ES-I3 (cell line): ENCODE data around the gene SGMS1.
"Not testable (repeated sequence)": the region's sequence is repeated elsewhere in the genome, so short reads cannot be mapped to it uniquely, and the experiment has no call there.

Experiments
- H3K36me3 ChIP-seq: 2 replicates; pipeline ENCODE4 v1.6.1; 2013; ENCODE audit warnings: mild to moderate bottlenecking, low read length, control low read depth, moderate library complexity; ENCODE audit not compliant: insufficient read depth
- H3K4me1 ChIP-seq: 2 replicates; pipeline ENCODE4 v1.6.1; 2013; ENCODE audit warnings: mild to moderate bottlenecking, control low read depth, low read length; ENCODE audit not compliant: insufficient read depth
- H3K9ac ChIP-seq: 2 replicates; pipeline ENCODE4 v1.6.1; 2013; ENCODE audit warnings: low read depth, mild to moderate bottlenecking, low read length, moderate library complexity
- H3K9me3 ChIP-seq: 2 replicates; pipeline ENCODE4 v1.6.1; 2013; ENCODE audit warnings: mild to moderate bottlenecking, low read length, moderate library complexity; ENCODE audit not compliant: control insufficient read depth, insufficient read depth

The SGMS1 gene

DNA sequence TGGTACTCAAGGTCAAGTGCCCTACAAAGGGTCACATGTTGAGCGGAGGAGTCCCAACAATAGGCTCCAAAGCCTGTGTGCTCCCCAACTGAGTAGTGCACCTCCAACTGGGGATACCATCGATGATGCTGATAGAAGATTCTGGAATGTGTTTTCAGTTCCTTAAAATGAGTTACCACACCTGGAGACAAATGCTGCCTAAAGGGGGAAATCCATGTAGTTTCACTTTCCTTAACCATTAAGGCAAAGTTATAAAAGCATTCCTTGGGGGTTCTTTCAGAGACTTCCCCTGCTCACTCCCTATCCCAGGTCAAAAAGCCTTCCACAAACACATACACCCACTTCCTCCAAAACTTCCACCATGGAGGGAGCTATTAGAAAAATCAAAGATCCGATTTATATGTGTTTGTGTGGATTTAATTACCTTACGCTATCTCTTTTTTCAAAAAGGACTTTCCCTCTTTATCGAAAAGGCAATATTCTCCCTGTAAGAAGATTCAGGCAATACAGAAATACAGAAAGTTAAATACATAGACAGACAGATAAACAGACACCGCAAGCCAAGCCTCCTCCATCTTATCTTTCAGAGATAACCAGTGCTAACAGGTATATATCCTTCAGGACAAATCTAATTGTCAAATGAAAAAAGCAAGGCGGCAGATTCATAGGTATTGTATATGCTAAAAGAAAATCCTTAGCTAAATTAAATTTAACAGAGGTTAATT lies 236.6 kb downstream of the SGMS1 start:
- H3K9ac ChIP-seq: no peak overlapping the region
- H3K9me3 ChIP-seq: no peaks in the 10 kb centered on the region
- H3K36me3 ChIP-seq: no peaks in the 10 kb centered on the region
- H3K4me1 ChIP-seq: peaks cover 16% of the 10 kb centered on the region

DNA sequence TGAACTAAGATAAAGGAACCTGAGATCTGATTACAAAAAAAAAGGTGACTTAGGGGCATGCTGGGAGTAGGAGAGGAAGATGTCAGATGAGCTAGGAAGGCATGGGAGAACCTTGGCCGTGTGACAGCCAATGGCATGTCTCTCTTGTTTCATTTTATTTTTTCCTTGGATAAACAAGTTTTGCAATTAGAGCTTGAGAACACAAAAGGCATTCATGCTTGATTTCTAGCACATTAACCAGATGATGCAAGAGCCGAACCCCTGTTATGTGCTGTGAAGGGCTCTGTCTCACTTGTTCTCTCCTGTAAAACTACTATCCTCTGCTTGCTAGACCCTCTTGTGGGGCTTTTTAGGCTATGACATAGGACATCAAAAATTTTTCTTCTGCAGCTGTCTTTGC lies 238.1 kb downstream of the SGMS1 start:
- no peaks in the 10 kb centered on the region for H3K9me3 ChIP-seq
- no peaks in the 10 kb centered on the region for H3K36me3 ChIP-seq
- H3K4me1 ChIP-seq: peaks cover 8% of the 10 kb centered on the region
- H3K9ac ChIP-seq: no peak overlapping the region

DNA sequence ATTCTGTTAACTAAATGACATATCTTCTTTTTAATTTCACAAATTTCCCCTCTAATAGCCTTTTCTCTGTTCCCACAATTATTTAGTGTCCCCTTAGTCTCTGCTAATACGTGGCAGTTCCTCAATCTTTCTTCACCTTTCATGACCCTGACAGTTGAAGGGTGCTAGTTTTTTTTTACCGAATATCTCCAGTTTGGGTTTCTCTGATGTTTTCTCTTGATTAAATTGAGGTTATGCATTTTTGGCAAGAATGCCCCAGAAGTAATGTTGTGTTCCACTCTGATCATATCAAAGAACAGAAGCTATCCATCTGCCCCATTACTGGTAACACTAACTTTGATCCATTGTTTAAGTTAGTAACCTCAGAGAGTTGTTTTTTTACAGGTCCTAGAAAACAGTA lies 238.9 kb downstream of the SGMS1 start:
- Histone ChIP-seq H3K9ac (no peak overlapping the region), H3K36me3 (no peaks in the 10 kb centered on the region), H3K4me1 (peaks cover 8% of the 10 kb centered on the region), H3K9me3 (no peaks in the 10 kb centered on the region)

DNA sequence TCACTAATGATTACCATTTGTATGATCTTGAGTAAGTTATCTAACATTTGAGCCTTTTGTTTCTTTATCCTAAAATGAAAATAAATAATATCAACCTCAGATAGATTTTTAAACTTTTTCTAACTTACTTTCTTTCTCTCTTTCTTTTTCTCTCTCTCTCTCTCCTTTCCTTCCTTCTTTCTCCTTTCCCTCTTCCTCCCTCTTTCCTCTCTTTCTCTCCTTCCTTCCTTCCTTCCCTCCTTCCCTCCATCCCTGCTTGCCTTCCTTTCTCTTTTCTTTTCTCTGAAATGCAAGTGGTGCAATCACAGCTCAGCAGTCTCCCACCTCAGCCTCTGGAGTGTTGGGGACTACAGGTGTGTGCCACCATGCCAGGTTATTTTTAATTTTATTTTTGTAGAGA lies 239.5 kb downstream of the SGMS1 start:
- no peaks in the 10 kb centered on the region for H3K36me3 ChIP-seq
- peaks cover 8% of the 10 kb centered on the region for H3K4me1 ChIP-seq
- H3K9me3 ChIP-seq: no peaks in the 10 kb centered on the region
- no peak overlapping the region for H3K9ac ChIP-seq

DNA sequence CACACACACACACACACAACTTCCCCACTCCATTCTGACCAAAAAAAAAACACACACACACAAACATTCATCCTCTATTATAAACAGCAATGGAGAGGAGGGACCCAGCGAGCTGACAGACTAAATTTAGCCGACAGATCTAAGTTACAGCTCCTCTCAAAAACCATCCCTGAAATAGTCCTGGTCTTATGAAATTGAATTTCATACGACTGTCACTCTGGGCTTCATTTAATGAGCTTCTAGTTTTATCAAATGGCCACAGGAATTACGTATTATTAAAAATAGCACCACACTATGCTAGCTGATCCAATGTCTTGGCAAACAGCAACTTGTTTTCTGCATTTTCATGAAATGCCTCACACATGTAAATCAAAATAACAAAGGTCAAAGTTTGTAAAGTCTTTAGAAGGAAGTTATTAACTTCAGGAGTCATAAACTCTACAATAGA lies 241.2 kb downstream of the SGMS1 start:
- Histone ChIP-seq H3K36me3 (no peaks in the 10 kb centered on the region), H3K9me3 (no peaks in the 10 kb centered on the region), H3K4me1 (peaks cover 8% of the 10 kb centered on the region), H3K9ac (no peak overlapping the region)

DNA sequence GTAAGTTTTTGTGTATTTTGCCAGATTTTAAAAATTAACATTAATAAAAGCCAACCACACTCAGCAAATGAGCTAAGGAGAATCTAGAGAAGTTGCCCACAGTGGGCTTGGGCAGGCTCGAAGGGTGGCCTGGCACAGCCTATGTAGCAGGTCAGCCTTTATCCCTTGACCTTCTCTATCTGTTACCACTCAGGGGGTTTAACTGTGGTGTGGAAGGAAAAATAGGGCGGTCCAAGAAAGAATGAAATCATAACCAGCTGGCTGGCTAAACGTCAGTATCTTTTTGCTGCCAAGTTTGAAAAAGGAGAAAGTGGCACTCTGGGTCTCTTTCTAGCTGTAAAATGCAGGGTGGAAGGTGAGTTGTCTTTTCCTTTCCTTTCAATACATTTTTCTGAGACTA lies 242.1 kb downstream of the SGMS1 start:
- peaks cover 8% of the 10 kb centered on the region for H3K4me1 ChIP-seq
- H3K36me3 ChIP-seq: no peaks in the 10 kb centered on the region
- H3K9me3 ChIP-seq: no peaks in the 10 kb centered on the region
- no peak overlapping the region for H3K9ac ChIP-seq

DNA sequence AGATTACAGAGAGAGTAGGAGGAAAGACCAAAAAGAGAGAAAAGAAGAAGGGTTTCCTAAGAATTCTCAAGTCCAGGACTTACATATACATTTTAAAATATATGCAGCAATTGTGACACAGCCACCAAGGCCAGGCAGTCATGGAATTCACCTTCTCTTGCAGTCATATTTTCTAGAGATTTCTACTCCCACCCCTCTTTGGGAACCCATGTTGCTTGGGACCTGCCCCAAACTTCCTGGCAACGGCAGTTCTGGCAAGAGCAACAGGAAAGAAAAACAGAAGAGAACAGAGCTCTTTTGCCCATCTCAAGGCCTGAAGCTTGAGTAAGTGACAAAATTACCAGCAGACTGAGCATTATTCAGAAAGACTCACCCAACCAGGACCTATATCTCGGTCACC lies 244.1 kb downstream of the SGMS1 start:
- Histone ChIP-seq H3K9me3 (no peaks in the 10 kb centered on the region), H3K4me1 (peaks cover 3% of the 10 kb centered on the region; the same call in 1 of the 2 replicates), H3K9ac (no peak overlapping the region), H3K36me3 (no peaks in the 10 kb centered on the region)

DNA sequence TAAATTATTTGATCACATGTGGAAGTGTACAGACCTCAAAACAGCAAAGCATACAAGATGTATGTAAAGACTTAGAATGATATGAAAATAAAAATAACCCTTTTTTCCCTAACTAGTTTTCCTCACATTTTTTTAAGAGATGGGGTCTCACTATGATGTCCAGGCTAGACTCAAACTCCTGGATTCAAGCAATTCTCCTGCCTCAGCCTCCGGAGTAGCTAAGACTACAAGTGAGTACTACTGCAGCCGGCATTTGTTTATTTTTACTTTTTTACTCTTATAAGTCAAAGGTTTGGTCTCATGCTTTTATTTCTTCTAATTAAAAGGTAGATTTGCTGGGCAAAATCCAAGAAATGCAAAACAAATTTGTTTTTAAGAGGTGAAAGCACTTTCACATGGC lies 248.0 kb downstream of the SGMS1 start:
- Histone ChIP-seq H3K4me1 (peaks cover 7% of the 10 kb centered on the region), H3K9ac (no peak overlapping the region), H3K9me3 (no peaks in the 10 kb centered on the region), H3K36me3 (no peaks in the 10 kb centered on the region)

DNA sequence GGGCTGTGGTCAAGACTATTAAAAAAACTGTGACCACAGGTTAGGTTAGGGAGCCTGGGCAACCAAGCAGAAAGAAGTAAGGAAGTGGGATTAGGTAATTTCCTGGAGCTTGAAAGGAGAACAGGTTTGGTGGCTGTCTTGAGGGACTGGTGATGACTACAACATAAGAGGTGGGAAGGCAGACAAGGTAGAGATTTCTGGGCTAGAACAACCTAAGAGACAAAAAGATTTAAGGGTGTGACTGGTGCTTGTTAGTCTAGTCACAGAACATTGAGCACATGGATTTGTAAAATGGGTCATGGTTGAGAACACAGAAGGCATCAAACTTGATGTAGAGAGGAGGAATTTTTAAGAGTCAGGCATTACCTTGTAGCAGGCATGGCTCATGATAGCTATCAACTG lies 248.7 kb downstream of the SGMS1 start:
- Histone ChIP-seq H3K36me3 (no peaks in the 10 kb centered on the region), H3K4me1 (peaks cover 7% of the 10 kb centered on the region), H3K9me3 (no peaks in the 10 kb centered on the region), H3K9ac (no peak overlapping the region)

DNA sequence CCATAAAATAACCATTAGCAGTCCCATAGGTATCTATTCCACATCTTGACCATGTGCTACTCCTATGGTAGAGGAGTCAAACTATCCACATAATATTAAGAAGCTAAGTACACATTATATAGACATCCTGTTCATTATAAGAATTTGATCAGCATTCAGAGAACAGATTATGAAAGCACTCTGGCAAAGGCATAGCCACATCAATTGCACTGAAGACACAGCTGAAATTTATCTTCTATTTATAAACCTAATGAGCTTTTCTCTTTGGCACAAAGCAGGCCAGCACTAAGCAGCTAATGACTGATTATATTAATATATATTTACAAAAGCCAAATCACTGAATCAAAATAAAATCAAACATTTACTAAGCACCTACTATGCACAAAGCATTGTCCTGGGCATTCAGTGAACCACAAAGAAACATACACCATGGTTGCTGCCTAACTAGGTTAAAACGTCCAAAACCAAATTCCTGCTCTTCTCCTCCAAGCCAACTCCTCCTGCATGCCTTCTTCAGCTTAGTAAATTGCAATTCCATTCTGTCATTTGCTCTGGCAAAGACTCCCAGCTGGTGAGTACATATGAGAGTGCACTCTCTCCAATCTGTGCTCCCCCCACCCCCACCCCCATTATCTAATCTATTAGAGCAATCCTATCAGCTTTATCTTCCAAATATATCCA lies 249.8 kb downstream of the SGMS1 start:
- no peaks in the 10 kb centered on the region for H3K9me3 ChIP-seq
- no peaks in the 10 kb centered on the region for H3K36me3 ChIP-seq
- no peak overlapping the region for H3K9ac ChIP-seq
- H3K4me1 ChIP-seq: peaks cover 7% of the 10 kb centered on the region

DNA sequence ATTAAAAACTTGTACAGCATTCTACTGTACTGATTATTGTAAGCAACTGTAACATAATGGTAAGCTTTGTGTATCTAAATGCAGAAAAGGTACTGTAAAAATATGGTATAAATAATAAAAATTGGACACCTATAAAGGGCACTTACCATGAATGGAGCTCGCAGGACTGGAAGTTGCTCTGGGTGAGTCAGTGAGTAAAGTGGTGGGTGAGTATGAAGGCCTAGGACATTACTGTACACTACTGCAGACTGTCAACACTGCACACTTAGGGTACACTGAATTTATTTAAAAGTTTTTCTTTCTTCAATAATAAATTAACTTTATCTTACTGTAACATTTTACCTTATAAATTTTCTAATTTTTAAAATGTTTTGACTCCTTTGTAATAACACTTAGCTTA lies 253.8 kb downstream of the SGMS1 start:
- Histone ChIP-seq H3K4me1 (peaks cover 7% of the 10 kb centered on the region), H3K9me3 (no peaks in the 10 kb centered on the region)

DNA sequence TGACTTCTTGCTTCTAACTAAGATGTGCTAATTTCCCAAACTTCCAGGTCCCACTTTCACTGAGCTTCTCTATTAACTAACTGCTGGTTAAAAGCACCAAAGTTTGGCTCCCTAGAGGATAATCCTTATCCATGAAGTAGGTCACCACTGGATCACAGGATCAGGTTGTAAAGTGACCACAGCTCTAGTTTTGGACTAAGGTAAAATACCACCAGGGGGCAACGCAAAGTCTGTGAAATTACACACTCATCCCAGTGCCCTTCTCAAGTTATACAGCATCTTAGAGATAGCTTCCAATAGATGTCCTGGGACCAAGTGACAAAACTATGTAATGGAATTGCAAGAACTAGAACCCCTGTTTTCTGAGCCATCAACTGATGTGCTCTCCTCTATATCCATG lies 256.0 kb downstream of the SGMS1 start:
- Histone ChIP-seq H3K9ac (no peak overlapping the region), H3K9me3 (no peaks in the 10 kb centered on the region), H3K36me3 (no peaks in the 10 kb centered on the region), H3K4me1 (no peaks in the 10 kb centered on the region)

More for the DNA sequence above, 253.8 kb downstream of the SGMS1 start:
- no peak overlapping the region for H3K9ac ChIP-seq
- H3K36me3 ChIP-seq: no peaks in the 10 kb centered on the region

DNA sequence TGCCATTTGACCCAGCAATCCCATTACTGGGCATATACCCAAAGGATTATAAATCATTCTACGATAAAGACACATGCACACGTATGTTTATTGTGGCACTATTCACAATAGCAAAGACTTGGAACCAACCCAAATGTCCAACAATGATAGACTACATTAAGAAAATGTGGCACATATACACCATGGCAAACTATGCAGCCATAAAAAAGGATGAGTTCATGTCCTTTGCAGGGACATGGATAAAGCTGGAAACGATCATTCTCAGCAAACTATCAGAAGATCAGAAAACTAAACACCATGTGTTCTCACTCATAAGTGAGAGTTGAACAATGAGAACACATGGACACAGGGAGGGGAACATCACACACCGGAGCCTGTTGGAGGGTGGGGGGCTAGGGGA lies 257.3 kb downstream of the SGMS1 start:
- H3K9ac ChIP-seq, H3K4me1 ChIP-seq, H3K9me3 ChIP-seq, H3K36me3 ChIP-seq: not testable (repeated sequence)

DNA sequence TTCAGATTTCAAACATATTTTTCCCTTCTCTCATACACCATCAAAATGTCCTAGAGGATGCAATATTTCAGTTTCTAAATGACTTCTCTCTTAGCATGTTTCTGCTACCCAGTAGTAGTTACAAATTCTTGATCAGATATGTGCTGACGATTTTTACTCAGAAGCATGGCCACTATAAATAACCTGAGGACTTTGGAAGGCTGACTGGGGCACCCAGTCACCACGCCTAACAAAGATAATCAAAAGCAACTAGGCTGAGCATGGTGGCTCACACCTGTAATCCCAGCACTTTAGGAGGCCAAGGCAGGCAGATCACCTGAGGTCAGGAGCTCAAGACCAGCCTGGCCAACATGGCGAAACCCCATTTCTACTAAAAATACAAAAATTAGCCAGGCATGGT lies 259.0 kb downstream of the SGMS1 start:
- not testable (repeated sequence) for H3K9me3 ChIP-seq, H3K4me1 ChIP-seq, H3K36me3 ChIP-seq, H3K9ac ChIP-seq

DNA sequence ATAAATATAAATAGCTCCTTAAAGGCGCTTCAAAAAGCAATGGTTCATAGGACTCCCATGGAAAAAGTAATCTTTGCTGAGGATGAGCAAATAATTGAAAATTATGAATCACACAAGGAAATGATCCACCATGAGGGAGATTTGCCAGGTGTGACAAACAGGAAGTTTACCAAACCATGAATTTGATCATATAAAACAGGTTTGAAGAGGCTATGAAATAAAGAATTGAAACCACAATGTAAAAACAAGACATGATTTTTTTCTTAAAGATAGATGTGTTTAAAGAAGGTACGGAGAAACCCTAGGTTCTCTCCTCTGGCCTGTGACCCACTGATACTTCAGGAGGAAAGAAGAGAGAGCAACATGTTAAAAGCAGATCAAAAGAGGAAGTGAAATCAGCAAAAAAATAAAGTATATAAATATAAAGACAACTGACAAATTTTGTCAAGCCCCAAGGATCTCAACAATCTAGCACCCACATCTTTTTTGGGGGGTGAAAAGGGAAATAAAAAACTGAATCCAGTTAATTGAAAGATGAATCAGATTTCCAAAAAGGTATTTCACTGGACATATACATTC lies 261.1 kb downstream of the SGMS1 start:
- Histone ChIP-seq H3K9ac (no peak overlapping the region), H3K36me3 (no peaks in the 10 kb centered on the region), H3K9me3 (no peaks in the 10 kb centered on the region), H3K4me1 (no peaks in the 10 kb centered on the region)
